HG03457 (cell line): ENCODE data around the gene APLF.

Experiments used
- ATAC-seq: cut with Tn5 transposase; IDR thresholded peaks from one replicate; pipeline ENCODE4 v1.9.1; 2021; ENCODE audit warnings: moderate number of reproducible peaks; ENCODE audit not compliant: unreplicated experiment

The APLF gene, protein sequence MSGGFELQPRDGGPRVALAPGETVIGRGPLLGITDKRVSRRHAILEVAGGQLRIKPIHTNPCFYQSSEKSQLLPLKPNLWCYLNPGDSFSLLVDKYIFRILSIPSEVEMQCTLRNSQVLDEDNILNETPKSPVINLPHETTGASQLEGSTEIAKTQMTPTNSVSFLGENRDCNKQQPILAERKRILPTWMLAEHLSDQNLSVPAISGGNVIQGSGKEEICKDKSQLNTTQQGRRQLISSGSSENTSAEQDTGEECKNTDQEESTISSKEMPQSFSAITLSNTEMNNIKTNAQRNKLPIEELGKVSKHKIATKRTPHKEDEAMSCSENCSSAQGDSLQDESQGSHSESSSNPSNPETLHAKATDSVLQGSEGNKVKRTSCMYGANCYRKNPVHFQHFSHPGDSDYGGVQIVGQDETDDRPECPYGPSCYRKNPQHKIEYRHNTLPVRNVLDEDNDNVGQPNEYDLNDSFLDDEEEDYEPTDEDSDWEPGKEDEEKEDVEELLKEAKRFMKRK

DNA sequence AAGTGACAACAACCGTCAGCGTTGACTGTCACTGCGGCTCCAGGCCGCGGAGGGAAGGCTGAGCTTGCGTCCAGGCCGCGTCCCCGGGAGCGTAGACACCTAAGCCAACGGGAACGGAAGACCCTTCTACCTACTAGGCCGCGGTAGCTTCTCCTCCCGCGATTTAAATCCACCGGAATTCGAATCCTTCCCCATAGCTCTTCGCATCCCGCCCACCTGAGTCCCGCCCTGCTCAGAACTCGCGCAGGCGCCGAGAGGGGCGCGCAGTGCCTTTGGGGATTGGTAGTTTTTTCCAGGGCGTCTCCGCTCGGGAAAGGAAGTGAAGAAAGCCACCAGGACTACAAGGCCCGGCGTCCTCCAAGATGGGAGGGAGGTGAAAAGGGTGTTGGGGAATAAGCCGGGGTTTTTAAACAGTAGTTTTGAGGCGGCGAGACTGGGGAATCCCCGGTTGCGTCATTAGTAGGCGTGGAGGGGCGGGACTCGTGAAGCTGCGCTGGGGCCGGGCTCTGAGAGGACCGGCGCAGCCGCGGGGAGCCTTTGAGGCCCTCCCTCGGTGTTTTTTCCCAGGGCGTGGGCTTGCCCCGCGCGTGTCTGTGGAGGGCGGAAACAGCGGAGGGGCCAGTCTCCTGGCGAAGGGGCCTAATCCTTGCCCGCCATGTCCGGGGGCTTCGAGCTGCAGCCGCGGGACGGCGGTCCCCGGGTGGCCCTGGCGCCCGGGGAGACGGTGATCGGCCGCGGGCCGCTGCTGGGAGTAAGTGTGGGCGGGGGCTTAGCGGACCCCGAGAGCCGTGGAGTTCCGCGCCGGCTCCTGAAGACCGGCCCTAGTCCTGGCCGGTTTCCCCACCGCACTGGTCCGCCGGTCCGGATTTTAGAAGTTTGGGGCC is at the start of gene APLF, which contains the start of gene FBXO48:
Gene APLF (plus strand): TSS at position 509 of the 884 bp plus-strand sequence. CDS start 147 bp downstream, at position 656.
Gene FBXO48 (minus strand): TSS at position 218 of the 884 bp plus-strand sequence. CDS start 2,149 bp downstream, outside the sequence.
- ATAC-seq: peak; percentile 93

DNA sequence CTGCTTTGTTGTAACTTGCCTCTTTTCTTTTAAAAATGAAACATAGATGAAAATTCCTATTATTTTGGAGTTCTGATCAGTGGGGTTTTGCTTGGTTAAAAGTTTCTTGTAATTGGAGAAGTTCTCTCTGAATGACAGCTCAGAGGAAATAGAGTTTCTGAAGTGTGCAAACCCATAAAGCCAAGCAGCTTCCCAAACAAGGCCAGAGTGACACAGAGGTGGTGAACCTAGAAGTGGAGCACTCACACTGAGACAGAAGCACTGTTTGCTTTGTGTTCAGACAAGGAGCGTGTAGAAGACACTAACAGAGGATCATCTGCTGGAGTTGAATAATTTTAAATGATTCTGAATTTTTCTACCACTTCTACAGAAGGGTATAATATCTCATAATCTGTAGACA is 49.5 kb upstream of the APLF start:
- no peak for ATAC-seq

DNA sequence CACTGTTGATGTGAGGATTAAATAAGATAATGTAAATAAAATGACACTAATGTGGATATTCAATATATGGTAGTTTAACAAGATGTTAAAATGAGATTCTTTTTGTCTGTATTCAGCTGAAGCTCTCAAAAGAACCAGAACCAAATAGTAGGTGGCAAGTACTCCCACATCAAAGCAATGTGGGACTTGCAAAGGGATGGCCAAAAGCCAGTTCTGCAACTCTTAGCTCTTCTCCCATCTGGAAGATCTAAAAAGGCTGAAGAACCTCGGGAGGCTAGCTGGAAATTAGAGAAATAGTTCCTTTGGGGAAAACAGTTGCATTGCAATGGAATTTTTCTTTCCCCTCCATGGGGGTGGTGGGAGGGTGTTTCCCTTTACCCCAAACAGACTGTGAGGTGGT is 49.0 kb upstream of the APLF start:
- no peak for ATAC-seq

DNA sequence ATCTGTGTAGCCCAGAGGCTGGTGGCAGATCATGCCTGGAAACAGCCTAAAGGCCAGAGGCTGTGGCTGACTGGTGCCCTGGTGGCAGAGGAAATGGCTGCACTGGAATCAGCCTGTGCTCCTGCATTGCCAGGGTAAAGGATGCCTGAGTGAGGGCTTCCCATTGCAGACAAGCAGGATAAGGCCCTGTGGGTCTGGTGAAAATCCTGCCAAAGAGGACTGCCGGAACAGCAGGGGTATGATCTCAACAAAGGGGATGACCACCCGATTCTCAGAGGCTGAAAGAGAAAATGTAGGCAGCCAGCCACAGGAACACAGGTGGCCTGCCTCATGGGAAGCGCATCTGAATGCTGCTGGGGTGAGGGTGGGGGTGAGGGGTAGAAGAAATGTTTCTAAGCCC is 48.5 kb upstream of the APLF start:
- no peak for ATAC-seq

DNA sequence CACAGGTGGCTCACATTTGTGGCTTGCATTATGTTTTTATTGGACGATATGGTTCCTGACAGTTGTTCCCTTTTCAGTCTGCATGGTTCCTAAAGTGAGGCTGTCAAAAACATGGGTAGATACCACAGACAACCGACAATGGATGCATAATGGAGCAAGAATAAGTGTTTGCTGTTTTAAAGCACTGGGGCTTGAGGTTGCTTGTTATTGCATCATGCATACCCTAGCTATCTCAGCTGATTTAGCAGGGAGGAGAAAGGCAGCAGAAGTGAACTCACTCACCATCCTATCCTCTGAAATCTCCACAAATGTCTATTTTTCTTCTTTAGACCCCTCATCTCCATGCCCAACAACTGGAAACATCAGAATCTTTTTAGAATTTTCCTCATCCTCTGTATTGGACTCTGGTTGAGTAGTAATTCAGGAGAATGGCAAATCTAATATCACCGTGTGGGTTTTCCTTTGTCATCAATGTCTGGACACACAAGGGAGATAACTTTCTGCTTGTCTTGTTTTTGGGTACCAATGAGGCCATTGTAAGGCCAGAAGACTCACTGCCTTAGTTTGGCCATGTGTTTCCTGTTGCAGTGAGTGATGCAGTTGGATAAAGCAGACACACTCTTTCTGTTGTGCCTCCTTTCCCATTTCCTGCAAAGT is 47.0 kb upstream of the APLF start:
- ATAC-seq: no peak

DNA sequence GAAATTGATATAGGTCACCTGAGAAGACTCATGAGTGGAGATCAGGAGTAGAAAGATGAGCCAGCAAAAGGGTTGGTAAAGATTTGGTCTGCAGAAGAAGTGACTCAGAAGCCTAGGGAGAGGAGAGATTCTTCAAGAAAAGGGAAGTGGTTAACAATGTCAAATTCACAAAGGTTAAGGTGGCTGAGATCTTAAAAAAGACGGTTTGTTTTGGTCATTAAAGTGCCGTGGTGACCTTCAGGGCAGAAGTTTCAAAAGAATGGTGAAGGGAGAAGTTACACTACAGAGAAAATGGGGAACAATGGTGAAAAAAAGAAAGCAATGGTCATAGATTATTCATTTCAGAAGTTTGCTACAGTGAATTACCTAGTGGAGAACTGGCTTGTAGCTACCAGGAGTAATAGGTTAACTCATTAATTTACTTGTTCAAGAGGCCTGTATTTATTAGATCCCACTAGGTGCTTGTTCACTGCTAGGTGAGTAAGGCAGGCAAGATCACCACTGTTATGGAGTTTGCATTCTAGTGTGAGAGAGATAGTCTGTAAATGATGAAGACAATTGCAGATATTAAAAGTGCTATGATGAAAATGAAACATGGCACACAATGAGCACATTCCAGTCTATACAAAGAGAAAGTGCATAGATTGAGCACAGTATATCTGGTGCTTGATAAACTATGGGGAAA is 43.3 kb upstream of the APLF start:
- peak; percentile 72 for ATAC-seq

DNA sequence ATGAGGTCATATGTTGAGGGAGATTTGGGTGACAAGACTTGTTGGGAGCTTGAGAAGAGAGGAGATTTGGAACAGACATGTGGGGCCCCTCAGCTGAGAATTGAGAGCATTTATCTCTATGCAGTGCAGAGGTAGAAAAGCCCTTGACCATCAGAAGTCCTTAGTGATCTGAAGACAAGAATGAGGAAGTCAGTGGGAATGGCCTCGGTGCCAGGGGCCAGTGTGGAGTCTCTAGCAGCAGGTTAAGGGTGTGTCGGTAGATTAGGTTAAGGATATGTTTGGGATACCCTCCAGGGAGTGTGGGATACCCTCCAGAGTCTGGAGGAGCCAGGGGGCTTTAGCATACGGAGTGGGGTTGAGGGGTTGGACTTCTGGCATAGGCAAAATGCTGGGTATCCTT is 41.9 kb upstream of the APLF start:
- ATAC-seq: no peak

DNA sequence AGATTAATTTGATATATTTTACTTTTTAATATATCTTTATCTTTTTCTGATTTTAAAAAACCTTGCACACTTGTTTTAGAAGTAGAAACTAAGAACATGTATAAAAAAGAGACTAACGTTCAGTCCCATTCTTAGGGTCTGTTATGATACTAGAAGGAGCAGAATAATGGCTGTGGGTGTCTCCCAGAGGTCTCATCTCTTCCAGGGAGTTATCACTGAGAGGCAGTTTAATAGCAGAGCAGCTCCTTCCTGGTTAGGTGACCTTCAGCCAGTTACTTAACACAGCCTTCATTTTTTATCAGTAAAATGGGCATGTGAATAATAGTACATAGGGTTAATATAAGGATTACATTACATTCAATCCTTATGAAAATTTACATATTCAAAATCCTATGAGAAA is 40.9 kb upstream of the APLF start:
- no peak for ATAC-seq

DNA sequence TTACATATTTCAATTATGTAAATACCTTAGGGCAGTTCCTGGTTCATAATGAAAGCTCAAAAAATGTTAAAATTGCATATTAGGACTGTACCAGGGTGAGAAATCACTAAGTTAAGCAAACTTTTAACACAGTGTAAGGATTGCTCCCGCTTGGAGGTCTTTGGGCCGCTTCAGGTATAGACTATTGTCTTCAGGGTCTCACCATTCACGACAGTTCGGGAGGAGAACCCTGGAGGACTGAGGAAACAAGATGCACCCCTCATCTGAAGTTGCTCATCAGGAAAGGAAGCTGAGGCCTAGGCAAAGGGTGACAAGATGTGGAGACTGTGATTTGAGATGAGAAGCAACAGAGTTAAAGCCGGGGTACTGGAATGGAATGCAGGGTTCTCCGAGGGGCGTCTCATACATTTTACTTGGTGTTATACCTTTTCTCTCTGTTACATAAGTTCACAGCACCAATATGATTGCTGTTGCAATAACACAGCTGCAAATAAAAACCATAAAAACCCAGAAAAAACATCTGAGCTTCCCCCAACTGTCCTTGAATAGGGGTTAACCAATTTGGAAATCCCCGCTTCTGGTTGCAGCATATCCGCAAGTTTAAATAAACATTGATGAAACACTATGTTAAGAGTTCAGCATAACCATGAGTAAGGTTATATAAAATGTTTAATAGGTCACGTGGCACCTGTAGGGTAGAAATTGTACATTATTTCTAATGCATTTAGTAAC is 40.4 kb upstream of the APLF start:
- ATAC-seq: peak; percentile 39

DNA sequence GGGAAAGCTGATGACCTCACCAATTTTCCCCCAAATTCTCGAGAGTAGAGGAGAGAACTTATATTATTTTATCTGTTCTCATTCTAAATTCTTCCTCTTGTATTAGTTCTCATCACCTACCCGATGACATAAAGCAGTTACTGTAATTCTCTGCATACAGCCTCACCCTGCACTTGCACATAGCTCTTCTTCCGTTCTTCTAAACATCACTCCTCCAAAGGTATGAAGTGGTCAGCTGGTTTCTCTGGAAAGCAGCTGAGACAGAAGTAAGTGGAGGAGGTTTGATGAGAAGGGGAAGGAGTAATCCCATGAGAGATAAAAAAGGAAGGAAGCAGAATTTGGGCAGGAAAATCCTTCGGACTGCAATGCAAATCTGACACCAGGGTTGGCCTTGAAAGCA is 39.3 kb upstream of the APLF start:
- no peak for ATAC-seq

DNA sequence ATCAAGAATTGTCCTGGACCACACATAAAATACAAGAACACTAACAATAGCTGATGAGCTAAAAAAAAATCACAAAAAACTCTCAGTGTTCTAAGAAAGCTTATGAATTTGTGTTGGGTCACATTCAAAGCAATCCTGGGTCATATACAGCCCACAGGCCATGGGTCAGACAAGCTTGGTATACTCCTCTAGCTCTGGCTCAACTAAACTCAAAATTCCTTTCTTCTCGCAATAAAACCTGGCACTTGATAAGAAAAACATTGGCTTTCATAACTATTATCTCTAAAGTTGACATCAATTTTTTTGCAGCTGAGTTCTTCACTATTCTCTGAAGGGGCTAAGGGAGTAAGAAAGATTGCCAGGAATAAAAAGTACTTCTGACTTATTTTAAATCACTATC is 38.6 kb upstream of the APLF start:
- ATAC-seq: no peak

DNA sequence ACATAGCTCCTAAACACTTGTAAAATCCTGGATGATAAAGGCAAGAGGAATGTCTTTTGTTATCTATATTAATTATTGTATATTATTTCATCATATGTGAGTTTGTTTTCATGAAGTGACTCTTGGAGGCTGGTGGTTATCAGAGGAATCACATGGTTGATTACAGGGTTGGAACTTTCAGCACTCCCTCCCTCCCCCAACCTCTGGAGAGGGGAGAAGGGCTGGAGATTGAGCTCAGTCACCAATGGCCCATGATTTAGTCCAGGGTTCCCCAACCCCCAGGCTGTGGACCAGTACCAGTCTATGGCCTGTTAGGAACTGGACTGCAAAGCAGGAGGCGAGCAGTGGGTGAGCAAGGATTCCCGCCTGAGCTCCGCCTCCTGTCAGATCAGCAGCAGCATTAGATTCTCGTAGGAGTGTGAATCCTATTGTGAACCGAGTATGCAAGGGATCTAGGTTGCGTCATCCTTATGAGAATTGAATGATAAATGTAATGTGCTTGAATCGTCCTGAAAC is 38.0 kb upstream of the APLF start:
- no peak for ATAC-seq

DNA sequence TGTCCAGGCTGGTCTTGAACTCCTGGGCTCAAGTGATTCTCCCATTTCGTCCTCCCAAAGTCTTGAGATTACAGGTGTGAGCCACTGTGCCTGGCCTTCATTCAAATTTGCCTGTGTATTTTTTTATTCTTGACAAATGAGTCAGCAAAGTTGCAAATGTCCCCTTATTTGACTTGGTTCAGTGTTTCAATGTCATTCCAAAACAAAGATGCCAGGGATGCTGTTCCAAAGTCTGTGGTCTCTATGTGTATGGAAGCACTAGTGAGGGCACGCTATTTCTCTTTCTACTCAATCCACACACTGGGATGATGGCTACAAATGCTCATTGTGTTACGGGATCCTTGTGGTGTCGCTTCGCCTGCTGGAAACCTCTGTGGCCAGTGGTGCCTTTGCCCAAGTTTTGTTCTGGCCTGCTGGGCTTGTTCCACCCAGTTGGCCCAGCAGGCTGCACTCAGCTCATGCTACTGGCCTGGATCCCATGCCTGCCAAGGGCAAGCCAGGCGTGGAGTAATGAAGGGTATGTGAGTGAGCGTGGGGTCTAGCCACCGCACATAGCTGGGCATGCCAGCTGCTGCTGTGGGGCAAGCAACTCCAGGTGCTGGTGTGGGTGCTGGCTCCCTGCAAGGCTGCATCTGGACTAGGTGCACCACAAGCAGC is 35.9 kb upstream of the APLF start:
- ATAC-seq: no peak

DNA sequence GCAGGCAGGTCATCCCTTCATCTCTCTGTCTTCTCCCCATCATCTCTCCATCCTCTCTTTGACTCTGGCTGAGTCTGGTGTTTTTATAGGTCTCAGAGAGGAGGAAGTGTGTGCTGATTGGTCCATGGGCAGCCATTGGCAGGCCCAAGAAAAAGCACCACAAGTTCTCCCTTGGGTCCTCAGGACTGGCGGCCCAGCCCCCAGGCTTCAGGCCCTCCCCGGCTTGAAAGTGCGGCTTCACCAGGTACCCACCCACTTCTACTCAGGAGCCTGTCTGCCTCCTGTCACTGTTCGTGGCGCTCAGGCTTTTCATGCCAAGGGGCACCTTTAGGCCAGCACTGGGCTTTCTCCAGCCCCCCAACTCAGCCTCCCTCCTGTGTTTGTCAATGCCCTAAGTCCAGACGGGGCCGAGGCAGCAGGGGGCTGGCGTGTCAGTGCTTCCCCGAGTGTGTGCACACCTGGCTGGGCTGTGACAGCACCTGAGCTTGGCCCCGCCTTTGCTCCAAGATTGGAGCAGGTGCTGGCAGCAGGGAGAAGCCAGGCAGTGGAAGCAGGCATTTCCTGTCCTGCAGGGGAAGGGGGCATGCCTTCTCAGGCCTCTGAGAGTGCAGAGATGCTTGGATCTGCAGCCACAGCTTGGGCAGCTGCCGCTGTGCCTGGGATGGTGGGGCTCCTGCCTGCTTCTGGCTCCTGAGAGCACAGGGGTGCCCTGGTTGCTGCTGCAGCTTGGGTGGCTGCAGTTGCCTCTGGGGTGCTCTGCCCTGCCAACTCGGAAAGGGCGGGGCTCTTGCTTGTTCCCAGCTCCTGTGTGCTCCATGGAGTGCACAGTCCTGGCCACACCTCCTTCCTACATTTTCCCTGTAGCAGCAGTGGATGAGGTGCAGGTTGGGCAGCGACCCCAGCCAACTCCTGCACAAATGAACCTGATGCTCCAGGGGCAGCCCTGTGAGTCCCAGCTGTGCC is 34.4 kb upstream of the APLF start:
- ATAC-seq: no peak

DNA sequence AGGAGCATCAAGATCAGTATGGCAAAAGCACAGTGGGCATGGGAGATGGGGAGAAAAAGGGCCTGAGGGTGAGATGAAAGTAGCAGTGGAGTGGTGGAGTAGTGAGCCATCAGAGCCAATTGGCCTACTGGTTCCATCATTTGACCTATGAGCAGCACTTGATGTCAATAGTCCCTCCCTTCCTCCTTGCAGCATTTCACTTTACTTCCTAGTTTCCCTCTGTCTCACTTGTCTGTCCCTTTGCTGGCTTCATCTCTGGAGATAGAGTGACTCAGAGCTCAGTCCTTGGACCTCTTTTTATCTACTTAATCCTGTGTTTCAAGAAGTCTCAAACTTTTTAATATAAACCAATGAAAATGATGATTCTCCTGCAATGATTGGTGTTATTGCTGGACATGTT is 32.4 kb upstream of the APLF start:
- ATAC-seq: no peak

DNA sequence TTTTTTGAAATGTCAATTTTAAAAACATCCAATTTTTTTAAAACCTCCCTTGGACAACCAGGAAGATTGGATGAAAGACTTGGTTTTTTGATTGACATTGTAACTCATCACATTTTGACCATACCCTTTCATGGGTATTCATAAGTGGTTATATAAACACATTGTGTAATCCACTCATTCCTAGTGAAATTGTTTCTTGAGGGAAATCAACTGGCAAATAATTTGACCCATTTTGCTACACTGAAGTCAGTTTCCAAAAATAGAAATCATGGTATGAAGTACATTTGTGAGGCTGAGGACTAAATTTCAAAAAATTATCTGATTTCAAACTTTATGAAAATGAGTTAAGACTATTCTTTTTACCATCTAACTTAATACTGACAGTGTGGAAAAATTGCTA is 31.8 kb upstream of the APLF start:
- ATAC-seq: no peak

DNA sequence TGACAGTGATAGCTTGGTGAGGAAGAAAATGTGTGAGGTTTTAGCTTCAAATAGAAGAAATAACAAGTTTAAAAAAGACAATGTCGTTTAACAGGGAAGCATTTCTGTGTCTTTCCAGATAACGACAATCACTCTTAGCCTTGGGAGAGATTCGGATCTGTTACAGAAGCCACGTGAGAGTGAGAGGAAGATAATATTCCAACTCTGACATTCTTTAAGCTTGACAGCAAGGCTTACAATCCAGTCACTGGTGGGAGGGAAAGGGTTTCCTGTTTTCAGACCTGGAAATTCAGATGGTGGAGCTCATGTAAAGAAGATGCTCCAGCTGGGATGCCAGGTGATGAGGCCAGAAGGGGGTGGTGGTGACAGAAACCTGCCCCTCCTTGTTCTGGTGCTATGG is 31.1 kb upstream of the APLF start:
- no peak for ATAC-seq
